Choroid plexus epithelial cell (primary cell): ENCODE results near the gene RHEBL1.

Experiments used
- DNase-seq: peaks from one replicate; pipeline ENCODE4 v3.0.0-alpha.2; 2010; ENCODE audit warnings: low read depth
- H3K4me3 ChIP-seq: 2 replicates; pipeline ENCODE4 v1.5.1; 2011; ENCODE audit warnings: low read depth, mild to moderate bottlenecking, control low read depth, low read length, moderate library complexity
- TF ChIP-seq, protein P1 (sequence below): conservative IDR thresholded peaks from 2 replicates; pipeline ENCODE4 v1.5.1; 2011; ENCODE audit warnings: low read depth, mild to moderate bottlenecking, control low read depth, inconsistent platforms, low read length, moderate library complexity

Gene RHEBL1

DNA sequence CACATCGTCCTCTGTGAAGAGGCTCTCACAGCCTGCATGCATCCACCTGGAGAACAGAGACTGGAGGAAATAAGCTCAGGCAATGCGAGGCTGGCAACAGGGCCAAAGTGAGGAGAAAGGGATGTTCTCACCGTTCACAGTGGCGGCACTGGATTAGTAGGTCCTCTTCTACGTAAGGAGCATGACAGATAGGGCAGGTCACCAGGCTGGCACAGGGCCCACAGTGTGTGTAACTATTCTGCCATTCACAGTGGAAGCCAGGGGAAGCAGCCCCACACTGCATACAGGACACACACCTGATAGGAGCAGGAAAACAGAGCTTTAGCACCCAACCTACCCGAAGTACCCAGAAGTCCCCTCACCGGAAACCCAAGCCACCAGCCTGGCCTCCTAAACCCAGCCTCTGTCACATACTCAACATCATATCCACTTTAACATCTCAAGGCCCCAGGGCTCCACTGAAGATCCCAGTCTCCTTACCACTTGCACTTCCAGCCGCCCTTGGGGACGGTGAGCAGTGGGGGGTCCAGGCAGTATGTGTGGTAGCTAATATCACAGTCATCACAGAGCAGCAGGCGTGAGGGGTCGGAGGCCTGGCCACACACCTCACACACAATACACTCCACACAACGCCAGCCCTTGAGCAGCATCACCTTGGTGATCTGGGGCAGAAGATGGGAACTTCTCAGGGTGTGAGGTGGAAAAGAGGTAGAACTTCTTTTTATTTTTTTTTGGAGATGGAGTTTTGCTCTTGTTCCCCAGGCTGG, 23.5 kb downstream of the RHEBL1 start:
- TF ChIP-seq, protein P1, sequence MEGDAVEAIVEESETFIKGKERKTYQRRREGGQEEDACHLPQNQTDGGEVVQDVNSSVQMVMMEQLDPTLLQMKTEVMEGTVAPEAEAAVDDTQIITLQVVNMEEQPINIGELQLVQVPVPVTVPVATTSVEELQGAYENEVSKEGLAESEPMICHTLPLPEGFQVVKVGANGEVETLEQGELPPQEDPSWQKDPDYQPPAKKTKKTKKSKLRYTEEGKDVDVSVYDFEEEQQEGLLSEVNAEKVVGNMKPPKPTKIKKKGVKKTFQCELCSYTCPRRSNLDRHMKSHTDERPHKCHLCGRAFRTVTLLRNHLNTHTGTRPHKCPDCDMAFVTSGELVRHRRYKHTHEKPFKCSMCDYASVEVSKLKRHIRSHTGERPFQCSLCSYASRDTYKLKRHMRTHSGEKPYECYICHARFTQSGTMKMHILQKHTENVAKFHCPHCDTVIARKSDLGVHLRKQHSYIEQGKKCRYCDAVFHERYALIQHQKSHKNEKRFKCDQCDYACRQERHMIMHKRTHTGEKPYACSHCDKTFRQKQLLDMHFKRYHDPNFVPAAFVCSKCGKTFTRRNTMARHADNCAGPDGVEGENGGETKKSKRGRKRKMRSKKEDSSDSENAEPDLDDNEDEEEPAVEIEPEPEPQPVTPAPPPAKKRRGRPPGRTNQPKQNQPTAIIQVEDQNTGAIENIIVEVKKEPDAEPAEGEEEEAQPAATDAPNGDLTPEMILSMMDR, result no peak
- DNase-seq, result no peak
- no peak overlapping the region for H3K4me3 ChIP-seq

DNA sequence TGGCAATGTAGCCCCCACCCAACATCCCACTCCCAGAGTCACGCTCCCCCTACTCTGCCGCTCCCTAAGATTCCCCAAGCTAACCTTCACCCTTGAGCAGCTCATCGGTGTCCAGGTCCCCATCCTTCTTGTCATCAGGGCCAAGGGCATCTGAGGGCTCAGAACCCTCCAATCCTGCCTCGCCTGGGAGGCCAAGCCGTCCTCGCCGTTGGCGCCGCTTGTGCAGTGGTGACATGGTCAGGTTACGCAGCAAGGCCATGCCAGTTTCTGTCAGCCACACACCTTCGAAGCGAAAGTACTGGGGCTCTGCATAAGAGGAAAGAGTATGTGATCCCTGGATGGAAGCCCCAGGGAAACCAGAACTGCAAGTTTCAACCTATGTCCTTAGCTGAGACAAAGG, 25.1 kb downstream of the RHEBL1 start:
- DNase-seq, result no peak
- no peak overlapping the region for H3K4me3 ChIP-seq
- TF ChIP-seq, protein P1, result no peak

DNA sequence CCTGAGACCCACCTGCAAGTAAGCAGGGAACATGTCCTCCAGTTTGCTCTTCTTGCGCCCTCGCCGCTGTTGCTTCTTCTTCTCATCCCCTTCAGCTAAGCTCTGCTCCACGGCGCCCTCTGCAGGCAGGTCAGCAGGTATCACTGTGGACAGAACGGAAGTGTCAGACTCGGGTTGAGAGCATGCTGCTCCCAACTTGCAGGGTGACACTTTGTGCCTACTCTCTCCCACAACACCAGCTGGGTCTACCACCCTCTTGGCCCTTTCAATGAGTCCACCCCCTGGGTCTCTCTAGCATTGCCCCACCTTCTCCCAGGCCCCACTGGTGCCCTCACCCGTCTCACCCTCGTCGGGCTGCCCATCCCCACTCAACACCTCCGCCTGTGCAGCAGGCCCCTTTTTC, 25.9 kb downstream of the RHEBL1 start:
- peak; percentile 71 for DNase-seq
- TF ChIP-seq, protein P1, result peak; percentile 84
- no peak overlapping the region for H3K4me3 ChIP-seq

DNA sequence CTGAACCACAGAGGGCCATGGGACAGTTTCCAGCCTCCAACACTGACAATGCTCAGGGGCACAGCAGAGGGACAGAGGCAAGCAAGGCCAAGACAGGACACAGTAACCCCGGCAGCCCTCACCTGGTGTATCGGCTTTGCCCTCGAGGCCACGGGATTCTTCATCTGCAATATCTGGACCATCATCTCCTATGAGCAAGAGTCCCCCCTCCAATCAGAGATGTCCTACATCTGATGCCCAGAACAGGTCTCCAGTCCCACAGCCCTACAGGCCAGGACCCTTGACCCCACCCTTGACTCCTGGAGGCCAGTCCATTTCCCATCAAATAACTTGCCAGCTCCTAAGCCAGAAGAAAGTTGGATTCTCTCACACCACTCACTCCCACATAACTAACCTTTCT, 26.5 kb downstream of the RHEBL1 start:
- no peak for DNase-seq
- no peak overlapping the region for H3K4me3 ChIP-seq
- TF ChIP-seq, protein P1, result no peak

DNA sequence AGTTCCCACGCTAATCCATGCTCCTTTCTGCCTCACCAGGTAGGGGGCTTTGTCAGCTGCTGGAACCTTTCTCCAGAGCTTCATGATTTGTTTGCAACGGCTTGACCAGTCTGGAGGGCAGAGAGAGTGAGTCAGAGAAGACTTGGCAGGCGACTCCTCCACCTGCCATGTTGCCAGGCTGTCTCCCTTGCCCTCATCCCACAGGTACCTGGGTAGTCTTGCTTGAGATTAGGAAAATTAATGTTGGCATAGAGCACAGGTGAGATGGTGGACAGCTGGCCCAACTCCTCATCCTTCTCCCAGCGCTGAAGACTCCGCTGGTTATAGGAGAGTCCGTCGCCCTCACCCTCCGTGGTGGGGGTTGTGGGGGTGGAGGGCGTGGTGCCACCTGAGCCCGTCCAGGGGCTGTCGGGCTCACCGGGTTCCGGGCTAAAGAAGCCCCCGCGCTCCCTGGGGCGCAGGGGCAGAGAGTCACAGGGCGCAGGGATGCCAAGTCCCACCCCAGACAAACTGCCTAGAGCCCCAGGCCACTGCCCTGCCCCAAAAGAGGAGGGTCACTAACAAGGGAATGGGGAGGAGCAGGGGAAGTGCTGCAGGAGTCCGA, 27.8 kb downstream of the RHEBL1 start:
- no peak overlapping the region for H3K4me3 ChIP-seq
- no peak for DNase-seq
- TF ChIP-seq, protein P1, result no peak

DNA sequence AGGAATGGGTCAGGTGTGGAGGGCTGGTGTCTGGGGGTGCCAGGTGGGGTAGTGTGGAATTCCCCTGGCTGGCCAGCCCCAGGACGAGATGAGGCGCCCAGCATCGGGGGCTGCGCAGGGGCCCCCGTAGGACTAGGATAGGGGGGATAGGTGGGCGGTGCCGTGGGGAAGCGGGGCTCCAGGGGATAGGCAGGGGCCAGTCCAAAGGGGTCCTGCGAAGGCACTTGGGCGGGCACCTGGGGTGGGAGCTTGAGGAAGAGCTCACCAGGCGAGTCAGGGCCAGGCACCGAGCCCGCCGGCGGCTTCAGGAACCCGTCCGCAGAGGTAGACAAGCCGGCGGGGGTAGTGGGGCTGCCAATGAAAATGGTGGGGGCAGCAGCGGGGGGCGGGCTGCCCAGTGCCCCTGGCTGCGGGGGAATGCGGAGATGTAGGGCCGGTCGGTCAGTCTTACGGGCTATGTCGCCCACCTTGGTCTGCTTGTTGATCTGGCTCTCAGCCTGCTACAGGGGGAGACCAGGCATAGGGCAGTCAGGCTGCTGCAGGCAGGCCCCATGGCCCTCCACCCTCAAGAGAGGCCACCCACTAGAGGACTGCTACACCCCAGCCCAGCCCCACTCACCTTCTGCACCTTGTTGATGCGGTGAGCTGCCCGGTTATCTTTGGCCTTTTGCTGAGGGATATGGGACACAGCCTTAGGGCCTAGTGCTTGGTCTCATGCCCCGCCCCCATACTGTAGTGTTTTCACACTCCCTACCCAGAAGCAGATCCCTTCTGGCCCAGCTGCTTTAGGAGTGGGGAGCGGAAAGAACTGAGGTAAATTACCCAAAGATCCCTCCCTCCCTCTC, 28.5 kb downstream of the RHEBL1 start:
- no peak overlapping the region for H3K4me3 ChIP-seq
- no peak for DNase-seq
- TF ChIP-seq, protein P1, result no peak
